ENCODE results near the gene SMAD2.
"Not testable (repeated sequence)": the region's sequence is repeated elsewhere in the genome, so short reads cannot be mapped to it uniquely, and the experiment has no call there.

The SMAD2 gene

DNA sequence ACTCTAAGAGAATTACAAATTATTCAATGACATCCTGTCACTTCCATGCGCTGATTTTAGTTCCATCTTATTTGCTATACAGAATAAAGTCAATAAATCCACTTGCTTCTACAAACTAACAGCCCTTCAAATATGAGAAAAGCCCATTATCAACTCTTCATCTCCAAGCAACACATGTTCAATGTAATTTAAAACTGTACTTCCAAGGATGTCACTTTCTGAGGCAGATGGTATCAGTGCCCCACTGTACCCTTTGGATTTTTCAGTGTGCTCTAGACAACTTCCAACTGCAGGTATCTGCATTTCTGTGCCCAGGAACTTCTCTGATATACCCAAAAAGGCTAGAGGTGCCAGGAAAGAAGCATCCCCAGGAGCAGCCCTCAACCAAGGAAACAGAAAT, 87.6 kb downstream of the SMAD2 start:
- no peak for DNase-seq (ENCODE audit: low read depth)

DNA sequence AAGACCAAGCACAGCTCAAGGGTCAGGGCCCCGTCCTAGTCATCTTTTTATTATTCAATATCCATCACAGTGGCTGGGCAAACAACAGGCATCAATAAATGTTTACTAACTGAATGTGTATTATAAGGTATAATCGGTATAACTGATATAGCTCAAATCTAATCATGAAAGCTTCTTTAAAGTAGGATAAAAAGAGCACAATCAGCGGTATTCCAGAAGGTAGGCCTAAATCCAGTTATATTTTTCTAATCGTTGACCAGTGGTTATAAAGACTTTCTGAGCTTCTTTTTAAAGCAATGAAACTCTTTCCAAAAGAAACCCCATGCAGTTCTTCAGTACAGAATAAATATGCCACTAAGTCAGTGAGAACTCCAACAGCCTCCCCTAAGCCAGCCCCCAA, 92.1 kb downstream of the SMAD2 start:
- DNase-seq (ENCODE audit: low read depth), result no peak

DNA sequence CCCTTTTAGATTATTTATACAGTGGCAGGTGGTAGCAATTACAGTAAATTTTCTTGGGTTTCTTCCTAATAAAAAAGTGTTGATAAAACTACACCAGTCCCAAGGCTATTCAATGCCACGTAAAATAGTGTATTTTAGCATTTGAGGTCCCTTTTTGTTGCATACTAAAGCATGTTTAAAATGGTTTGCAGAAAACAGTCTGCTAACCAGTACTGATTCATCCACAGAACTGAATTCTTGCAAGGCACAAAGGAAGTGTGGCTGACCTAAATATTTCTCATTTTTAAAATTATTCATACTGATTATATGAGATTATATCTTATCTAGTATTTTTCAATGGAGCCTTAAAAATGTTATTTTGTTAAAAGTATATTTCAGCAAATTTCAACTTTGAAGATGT, 98.1 kb downstream of the SMAD2 start:
- no peak for DNase-seq (ENCODE audit: low read depth)

DNA sequence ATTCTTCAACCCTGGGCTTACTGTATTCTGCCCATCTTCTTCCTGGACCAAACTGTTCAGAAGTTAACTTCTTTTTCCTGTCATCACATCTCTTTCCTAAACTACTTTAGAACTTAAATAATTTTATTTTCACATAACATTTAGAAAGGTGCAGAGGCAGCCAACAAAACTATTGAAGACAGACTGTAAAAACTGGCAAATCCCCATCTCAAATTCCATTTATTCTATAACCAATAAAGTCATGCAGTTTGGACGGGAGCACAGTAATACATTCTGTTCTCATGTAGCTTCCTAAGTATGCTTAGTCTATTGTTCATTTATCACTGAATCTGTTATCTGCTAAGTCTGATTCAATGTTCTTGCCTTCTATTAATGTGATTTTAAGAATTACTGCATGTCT, 99.1 kb downstream of the SMAD2 start:
- no peak for DNase-seq (ENCODE audit: low read depth)

DNA sequence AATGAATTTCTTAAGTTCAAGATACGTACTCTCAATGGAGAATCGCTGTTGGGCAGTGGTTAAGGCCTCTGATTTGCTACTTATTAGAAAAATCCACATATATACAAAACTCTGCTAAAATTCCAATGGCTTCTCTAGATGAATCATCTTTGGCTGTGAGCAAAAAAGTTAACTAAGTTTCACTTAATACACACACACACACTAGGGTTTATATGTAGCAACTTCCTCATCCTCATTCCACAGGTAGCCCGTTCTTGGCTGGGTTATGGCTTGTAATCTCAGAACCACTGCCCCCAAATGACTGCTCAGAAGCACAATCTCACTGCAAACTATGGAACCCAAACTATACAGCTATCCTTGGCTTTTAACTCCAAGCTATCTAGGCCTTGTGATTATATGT, 99.7 kb downstream of the SMAD2 start:
- DNase-seq (ENCODE audit: low read depth), result no peak

DNA sequence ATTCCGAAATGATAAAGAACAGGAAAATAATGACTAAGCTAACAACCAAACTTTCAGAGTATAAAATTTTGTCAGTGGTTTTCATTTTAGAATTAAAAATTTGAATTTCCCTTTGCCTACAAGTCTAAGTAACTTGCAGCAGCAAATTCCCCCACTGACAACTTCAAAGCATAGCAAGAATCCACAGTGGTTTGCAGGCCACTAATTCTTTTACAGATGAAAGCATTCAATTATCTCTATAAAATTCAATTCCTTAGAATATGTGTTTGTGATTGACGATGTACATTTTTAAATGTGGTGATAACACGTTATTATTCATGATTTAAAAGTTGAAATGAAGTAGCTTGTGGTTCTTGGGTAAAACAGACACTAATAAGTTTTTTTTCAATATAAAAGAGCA, 100.6 kb downstream of the SMAD2 start:
- no peak for DNase-seq (ENCODE audit: low read depth)

DNA sequence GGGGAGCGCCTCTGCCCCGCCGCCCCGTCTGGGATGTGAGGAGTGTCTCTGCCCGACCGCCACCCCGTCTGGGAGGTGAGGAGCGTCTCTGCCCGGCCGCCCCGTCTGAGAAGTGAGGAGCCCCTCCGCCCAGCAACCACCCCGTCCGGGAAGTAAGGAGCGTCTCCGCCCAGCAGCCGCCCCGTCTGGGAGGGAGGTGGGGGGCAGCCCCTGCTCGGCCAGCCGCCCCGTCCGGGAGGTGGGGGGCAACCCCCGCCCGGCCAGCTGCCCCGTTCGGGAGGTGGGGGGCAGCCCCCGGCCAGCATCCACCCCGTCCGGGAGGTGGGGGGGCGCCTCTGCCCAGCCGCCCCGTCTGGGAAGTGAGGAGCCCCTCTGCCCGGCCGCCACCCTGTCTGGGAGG, 102.4 kb downstream of the SMAD2 start:
- DNase-seq (ENCODE audit: low read depth), result not testable (repeated sequence)

DNA sequence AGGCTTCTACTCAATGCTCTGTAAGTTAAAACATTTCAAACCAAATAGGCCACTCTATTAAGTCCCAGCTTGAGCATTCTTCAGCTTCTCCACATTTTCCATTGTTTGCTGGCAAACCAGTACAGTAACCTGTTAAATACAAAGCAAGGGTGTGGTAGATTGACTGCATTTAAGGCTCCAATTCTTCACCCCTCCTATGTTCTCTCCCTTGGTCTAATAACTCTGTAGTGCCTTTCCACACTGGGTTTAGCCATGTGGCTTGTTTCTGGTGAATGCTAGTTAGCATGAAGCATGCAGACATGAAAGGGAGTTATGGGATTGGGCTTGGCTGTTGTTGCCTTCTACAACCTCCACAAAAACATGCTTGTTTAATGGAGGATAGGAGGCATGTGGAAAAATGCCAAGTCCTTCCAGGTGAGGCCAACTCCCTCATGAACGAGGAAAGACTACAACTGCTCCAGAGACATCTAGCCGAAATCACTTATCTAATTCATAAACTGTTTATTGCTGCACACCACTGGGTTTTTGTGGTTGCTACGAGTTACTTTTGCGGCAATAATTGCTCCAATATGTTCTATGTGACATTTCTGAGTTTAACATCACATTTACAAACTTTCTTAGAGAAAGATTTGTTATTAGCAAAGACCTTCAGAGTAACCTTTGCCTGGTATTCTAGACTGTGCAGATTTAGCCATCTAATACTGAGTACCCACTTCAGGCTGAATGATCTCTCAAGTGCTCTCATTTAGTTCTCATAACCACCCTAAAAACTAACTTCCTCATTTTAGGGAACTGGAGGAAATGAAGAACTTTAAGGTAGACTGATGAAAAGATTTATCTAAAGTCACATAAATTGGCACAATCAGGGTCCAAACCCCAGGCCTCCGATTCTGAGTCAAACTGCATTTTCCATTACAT, 104.0 kb downstream of the SMAD2 start:
- no peak for DNase-seq (ENCODE audit: low read depth)

DNA sequence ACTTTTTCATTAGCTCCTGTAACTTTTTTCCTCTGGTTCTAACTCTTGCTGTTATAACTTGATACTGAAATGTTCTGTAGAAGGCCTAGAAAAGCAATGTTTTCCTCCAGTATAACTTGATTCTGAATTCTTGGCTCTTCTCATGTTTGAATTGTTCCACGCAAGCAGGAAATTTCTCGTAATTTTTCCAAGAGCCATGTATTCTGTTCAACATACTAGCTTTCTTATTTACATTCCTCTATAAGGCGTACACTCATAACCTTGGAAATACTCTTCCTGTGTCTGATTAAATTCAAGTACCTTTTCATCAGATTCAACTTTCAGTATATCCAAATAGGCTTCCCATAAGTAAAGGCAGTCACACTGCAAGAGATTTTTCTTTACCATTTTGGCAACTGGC, 109.1 kb downstream of the SMAD2 start:
- no peak for DNase-seq (ENCODE audit: low read depth)

DNA sequence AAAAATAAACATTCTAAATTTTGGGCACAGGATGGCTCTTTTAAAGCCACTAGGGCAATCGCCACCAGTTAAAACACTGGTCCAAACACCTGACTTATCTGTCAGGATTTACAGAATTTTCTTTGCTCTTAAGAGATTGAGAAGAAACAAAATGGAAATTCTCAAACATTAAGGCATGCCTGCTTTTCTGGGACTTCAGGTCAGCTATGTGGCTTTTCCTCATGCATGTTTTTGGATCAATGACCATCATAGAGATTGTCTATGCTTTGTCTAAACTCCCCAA, 112.7 kb downstream of the SMAD2 start:
- DNase-seq (ENCODE audit: low read depth), result no peak

DNA sequence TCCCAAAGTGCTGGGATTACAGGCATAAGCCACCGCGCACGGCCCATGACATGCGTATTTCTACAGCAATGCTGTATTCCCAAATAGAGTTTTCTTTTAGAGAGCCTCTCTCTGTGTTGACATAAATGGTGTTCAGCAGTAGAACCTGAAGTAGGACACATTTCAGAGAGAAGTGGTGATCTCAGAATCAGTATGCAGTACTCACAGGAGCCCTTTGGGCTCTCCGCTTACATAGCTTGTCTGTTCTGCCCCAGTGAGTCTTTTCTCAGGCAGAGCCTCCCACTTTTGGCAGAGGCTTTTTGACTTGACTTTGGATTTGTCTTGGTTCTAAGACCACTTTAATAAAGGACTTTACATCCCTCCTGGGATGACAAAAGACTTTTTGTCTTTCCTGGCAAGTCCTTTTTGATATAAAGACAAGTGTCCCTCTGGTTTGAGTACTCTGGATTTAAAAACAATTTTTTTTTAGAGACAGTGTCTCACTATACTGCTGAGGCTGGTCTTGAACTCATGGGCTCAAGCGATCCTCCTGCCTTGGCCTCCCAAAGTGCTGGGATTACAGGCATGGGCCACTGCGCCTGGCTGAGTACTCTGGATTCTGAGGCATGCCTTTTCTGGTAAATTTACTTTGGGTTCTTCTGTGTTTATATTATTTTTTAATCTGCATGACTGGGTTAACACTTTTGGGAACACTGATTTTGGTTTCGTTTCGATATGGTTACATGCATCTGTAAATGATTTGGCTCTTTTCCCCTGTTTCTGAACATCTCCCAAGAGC, 113.3 kb downstream of the SMAD2 start:
- no peak for DNase-seq (ENCODE audit: low read depth)

DNA sequence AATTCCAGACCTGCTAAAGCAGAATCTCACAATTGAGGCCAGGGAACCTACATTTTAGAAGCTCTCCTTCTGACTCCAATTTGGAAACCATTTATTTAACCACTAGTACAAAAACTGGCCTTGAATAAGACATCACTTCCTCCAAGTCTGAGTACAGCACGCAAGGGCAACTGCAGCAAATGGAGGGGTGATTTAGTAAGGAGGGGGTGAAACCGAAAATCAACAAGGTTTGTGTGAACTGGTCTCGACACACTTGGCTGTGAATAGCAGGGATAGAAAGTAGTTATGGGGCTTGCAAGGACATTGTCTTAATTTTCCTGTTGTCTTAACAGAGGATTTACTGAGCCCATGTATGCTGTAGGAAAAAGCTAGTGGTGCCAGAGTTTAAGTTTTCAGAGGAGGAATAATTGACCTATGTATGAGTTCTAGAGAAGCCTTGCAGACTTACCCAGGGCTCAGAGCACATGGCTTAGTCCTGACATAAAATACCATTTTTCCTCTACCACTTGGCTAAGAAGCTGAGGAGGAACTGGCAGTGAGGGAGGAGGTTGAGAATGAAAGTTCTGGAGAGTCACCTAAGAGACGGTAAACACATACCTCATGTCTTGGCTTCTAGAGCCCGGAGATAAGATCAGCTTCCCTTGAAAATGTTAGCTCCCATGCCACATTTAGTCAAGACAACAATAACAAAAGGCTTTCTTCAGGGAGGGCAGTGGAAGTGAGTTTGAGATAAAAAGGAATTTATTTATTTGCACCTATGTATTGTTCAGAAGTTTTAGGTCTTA, 114.8 kb downstream of the SMAD2 start:
- no peak for DNase-seq (ENCODE audit: low read depth)

DNA sequence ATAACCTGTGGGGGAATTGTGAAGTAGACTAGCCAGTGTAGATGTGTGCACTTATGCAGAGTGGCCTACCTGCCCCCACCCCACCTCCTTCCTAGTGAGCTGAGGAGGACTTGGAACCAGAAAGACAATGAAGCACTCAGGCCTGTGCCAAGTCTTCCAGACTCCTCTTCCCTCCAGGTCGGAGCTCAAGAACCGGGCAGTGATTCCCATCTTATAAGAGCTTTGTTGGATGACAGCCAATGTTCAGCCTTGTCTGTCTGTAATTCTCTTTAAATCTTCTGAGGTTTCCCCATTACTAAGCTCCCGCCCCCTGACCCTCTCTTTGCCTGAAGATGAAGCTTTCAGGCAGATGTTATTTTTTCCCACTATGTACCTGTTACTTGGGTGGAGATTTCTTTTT, 121.0 kb downstream of the SMAD2 start:
- DNase-seq (ENCODE audit: low read depth), result no peak

DNA sequence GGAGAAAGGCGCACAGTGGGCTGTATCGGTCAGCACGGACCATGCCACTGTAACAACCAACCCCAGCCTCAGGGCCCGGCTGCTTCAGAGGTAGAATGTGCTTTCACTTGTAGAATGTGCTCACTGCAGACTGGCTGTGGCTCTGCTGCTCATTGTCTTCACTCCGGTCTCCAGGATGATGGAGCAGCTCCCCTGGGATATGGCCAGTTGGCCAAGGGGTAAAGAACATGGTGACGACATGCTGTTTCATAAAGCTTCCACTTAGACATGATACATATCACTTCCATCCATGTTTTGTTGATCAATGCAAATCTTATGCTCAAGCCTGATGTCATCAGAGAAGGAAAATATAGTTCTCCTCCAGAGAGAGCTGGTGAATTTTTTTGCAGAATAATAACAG, 127.7 kb downstream of the SMAD2 start:
- DNase-seq (ENCODE audit: low read depth), result no peak

DNA sequence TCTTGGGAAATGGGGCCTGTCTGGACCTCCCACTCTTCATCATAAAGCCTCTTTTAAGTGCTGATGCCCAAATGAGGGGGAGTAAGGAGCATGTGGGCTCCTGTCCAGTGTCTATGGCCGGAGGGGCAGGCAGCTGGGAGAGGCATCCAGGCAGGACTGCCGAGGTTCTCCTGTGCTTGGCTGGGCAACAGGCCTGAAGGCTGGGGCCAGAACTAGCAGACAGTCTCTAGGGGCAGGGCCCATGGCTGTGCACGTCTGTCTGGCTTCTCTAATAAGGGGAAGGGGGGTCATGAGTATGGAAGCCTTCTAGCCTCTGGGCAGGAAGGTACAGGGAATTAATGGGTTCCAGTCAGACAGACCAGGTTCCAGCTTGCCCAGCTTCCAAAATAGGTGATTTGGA, 128.6 kb downstream of the SMAD2 start:
- no peak for DNase-seq (ENCODE audit: low read depth)

DNA sequence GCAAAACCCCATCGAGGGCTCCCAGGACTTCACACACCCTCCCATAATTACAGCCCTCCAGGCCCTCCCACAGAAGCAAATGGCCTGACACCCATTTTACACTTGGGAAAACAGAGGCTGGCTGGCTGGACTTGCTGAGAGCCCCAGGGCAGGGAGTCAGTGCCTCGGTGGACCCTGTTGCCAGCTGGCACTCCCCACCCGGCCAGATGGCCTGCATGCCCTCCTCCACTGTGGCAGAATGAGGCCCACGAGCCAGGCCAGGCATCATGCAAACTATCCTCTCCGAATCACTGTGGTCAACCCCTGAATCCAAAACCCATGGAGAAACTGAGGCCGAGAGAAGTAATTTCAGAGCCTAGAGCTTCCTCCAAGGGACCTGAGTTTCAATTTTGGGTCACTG, 129.7 kb downstream of the SMAD2 start:
- no peak for DNase-seq (ENCODE audit: low read depth)

DNA sequence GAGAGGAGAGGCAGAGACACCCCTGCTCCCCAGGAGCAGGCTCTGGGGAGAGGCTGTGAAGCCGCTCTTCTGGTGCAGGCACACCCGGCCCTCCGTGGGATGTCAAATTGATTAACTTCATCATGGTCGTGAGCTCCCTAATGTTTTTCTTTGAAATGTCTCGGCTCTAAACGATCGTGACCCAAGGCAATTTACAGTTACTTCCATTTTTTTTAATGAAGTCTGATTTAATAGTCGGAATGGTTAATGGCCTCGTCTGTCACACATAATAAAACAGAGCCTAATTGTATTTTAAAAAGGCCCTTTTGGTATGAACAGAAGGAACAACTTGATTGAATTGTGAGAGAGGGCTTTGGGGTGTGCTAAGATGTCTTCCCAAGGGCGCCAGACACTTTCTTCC, 130.2 kb downstream of the SMAD2 start:
- no peak for DNase-seq (ENCODE audit: low read depth)

DNA sequence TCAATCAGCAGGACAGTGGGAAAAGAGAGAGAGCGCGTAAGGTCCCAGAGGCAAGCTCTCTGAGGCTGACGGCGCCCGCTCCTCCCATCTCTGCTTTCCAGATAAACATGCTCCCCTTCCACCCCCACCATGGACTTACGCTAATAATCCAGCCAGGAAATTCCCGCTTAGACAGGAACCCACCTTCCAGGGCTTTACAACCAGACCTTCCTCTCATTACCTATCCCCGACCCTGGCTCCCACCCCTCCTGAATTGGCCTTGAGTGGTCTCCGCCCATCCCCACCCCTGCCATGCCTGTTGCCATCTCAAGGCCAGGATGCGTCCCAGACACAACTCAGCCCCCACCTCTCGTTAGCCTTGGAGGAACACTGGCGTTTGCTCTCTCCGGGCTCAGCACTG, 131.1 kb downstream of the SMAD2 start:
- DNase-seq (ENCODE audit: low read depth), result no peak

DNA sequence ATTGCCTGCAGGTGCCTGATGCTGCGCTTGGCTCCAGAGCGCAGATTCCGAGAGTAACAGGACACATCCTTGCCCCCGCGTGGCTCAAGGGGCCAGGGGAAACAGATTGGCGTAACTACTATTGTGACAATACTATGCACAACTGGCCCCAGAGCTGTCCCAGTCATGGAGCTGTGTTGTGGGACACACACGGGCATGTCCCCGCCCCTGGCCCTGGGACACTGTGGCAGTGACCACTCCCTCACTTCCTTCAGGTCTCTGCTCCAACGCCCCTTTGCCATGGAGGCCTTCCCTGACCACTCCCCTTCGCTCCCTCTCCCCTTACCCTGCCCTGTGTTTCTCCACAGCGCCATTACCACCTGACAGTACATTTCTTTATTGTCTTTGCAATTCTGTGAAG, 132.1 kb downstream of the SMAD2 start:
- no peak for DNase-seq (ENCODE audit: low read depth)

DNA sequence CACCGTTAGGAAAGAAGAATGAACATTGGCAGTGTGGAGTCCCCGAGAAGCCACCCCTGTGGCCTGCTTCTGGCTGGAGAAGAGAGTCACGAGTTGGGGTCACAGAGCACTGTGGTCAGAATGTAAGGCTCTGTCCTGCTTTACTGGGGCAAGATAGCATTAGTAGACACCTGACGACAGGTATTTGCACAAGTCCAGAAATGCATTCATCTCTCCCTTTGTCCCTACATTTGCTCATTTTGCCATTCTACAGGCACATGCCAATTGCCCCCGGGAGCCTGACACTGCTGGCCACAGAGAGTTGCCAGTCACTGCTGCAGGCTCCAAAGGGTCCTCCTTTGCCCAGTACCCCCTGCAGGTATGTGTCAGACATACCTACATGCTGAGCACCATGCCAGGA, 133.3 kb downstream of the SMAD2 start:
- no peak for DNase-seq (ENCODE audit: low read depth)

DNA sequence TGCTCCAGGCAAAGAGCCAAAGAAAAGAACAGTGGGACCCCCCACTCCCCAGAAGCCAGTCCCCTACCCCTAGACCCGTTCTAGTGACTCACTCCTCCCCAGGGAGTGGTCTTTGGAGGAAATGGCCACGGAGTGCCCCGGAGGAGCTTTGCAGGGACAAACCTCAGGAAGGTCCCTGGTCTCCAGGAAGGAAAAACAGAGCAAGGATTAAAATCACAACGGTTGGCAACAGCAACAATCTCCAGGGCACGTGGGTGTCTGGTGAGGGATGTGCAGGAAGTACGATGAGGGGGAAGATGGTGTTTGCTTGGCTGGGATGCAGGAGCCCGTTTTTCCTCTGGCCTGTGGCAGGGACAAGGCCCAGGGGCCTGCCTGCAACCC, 135.0 kb downstream of the SMAD2 start:
- DNase-seq (ENCODE audit: low read depth), result no peak

DNA sequence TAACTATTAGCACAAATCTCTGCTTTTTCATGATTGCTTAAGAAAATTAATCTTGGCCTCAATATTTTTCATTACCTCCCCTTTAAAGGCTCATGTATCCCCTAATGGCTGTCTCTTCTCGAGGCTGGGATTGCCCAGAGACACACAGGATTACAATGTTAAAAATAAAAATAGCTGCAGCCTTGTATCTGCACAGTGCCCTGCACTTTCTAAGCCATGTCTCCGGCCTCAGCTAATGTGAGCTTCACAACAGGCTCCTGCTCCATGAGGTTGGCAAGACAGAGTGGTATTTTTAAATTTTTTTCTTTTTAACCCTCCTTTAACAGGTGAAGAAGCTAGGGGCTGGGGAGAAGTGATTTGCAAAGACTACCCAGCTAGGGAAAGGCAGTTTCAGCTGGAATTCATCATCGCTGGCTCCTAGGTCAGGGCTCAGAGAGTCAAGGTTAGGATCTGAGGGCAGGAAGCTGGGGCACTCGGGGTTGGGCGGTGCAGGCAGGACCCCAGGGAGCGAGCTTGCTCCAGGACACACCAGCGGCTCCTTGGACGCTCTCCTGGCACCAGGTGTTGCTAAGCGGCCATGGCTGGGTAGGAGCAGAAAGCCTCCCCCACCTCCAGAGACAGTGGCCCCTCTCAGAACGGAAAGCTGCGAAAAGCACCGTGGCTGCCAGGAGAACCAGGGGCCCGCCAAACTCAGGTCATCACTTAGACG, 135.6 kb downstream of the SMAD2 start:
- DNase-seq (ENCODE audit: low read depth), result no peak

Data from stimulated activated CD8-positive, alpha-beta memory T cell treated with anti-CD3 and anti-CD28 coated beads, Interleukin-12 subunit alpha, Interleukin-12 subunit beta, amount 100 ng/mL, for 1 hour (primary cell).